Dermis lymphatic vessel endothelial cell (primary cell): Measurements from ENCODE around the gene TOR2A. TPM values are rescaled to one million over a fixed set of nuclear protein-coding genes. Genes with fewer than 3 reads are reported as not detected.

Source experiments
- total RNA-seq: library from RNA; depleted of rRNA; stranded (reverse); fragments of >200 nt; gene quantifications from 2 replicates; pipeline ENCODE4 v1.2.1, GENCODE V29; 2014

TOR2A gene
- total RNA-seq: 4.9 and 5.5 TPM in 2 replicates

GRCh38 chr9:127734747-127735529 lies at the start of gene TOR2A:
TSS of gene TOR2A (minus strand) at chr9:127735294. CDS start at chr9:127735270, 24 bp downstream.

GRCh38 chr9:127778280-127779135 lies 43.4 kb upstream of the TOR2A start, which contains the start of gene SH2D3C:
TSS of gene SH2D3C (minus strand) at chr9:127778666. CDS start at chr9:127778627, 39 bp downstream.

DNA sequence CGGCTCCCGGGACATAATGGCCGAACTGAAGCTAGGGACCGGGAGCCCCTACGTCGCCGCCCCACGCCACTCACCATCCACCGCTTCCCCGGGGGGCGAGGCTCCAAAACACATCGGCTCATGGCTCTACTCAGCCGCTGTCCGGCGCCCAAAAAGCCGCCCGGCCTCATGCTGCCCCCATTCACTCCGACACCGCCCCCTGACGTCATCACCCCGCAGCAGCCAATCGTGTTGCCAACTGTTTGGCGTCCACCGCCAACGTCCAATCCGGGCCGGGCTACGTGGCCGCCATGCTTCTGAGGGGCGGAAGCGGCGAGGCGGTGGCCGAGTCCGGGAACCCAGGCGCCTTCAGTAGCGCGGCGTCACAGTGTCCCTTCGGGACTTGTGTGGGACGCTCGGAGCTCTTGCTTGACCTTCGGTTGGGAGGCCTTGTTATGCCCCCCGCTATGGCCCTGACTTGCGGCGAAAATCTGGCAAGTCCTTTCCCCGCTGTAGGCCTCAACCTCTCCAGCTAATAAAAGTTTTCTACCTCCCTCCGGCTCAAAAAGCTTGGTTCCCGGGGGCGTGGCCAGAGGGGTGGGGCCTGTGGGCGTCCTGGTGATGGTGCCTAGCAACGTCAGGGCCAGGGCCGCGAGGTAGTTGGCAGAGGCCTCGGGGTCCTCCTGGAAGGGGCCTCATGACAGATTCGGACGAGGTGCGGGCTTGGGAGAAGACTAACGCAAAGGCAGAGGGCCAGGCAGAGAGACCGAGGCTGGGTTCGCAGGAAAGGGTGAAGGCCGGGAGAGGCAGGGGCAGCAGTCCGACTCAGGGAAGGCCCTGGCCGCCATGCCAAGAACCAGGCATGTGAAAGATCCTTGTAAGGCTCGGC lies 19.4 kb downstream of the TOR2A start, which contains the start of the genes PTRH1 and TTC16:
TSS of gene PTRH1 (minus strand) at position 194 of the 868 bp plus-strand sequence. CDS start at position 170, 24 bp downstream.
TSS of gene TTC16 (plus strand) at position 610 of the 868 bp plus-strand sequence. CDS start at position 677, 67 bp downstream.

GRCh38 chr9:127706836-127707241 lies 28.3 kb downstream of the TOR2A start, which contains the start of gene CFAP157:
TSS of gene CFAP157 (plus strand) at chr9:127706988. CDS start at chr9:127707032, 44 bp downstream.

Other genes with a start within 250 kb of the TOR2A start
- gene STXBP1, start 123.0 kb downstream of the TOR2A start, total RNA-seq: 9.4 and 13.0 TPM in 2 replicates
- 0.09 TPM in 1 of 2 replicates, not detected in the other for gene CFAP157, start 28.3 kb downstream of the TOR2A start, total RNA-seq
- gene PTRH1, start 19.6 kb downstream of the TOR2A start, total RNA-seq: 15.6 and 20.7 TPM in 2 replicates
- not detected in 2 replicates for gene TTC16, start 19.2 kb downstream of the TOR2A start, total RNA-seq
- 51.5 and 72.8 TPM in 2 replicates for gene SH2D3C, start 43.4 kb upstream of the TOR2A start, total RNA-seq
- gene CDK9, start 50.7 kb upstream of the TOR2A start, total RNA-seq: 81.1 and 86.7 TPM in 2 replicates
- gene FPGS, start 67.6 kb upstream of the TOR2A start, total RNA-seq: 43.0 and 50.4 TPM in 2 replicates
- 24.6 and 29.1 TPM in 2 replicates for gene ENG, start 119.4 kb upstream of the TOR2A start, total RNA-seq
- 17.0 and 17.6 TPM in 2 replicates for gene AK1, start 142.4 kb upstream of the TOR2A start, total RNA-seq
- 36.9 and 41.7 TPM in 2 replicates for gene ST6GALNAC6, start 164.3 kb upstream of the TOR2A start, total RNA-seq
- gene ST6GALNAC4, start 181.7 kb upstream of the TOR2A start, total RNA-seq: 25.5 and 29.6 TPM in 2 replicates
- 0.87 and 1.7 TPM in 2 replicates for gene PIP5KL1, start 195.5 kb upstream of the TOR2A start, total RNA-seq
- 10.7 and 14.7 TPM in 2 replicates for gene DPM2, start 202.6 kb upstream of the TOR2A start, total RNA-seq
- gene EEIG1, start 245.7 kb upstream of the TOR2A start, total RNA-seq: 28.2 and 62.7 TPM in 2 replicates